ENCODE data around the gene MAN2A2. TPM values are rescaled to one million over a fixed set of nuclear protein-coding genes. Genes with fewer than 3 reads are reported as not detected.

The MAN2A2 gene
- total and polyA plus RNA-seq, 9 of the 15 experiments (the other 6 are each of a cell fraction or from before 2014, with no cell fraction given) = 7.3 to 151 (median 43.4) TPM

DNA sequence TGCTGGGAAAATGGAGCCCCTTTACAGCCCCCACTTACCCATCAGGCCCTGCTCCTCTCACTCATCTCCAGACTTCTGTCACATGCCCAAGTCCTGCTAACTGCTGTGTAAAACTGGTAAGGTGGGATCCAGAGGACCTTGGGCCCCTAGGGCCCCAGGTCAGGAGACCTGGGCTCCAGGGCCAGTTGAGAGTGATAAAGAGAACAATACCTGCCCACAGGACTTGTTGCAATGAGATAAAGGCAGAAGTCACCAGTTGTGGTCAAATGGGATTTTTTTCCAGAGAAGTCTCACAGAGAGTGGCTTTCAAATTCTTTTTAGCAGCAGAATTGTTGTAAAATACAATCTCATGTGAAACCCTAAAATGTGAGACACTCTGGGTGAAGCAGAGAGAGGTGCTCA is 34.0 kb upstream of the MAN2A2 start (continued):
- TF ChIP-seq, protein P1, sequence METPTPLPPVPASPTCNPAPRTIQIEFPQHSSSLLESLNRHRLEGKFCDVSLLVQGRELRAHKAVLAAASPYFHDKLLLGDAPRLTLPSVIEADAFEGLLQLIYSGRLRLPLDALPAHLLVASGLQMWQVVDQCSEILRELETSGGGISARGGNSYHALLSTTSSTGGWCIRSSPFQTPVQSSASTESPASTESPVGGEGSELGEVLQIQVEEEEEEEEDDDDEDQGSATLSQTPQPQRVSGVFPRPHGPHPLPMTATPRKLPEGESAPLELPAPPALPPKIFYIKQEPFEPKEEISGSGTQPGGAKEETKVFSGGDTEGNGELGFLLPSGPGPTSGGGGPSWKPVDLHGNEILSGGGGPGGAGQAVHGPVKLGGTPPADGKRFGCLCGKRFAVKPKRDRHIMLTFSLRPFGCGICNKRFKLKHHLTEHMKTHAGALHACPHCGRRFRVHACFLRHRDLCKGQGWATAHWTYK (CRISPR knock-in tag; IDR thresholded peaks at IDR 0.05) = peak; percentile 30
- peak; percentile 45; the same call in 1 of the 2 replicates for TF ChIP-seq ZEB2 (IDR thresholded peaks at IDR 0.05)
- TF ChIP-seq TAL1 (IDR thresholded peaks at IDR 0.05) = peak; percentile 68
- no peak for TF ChIP-seq RUNX1 (IDR thresholded peaks at IDR 0.05; ENCODE audit: low read depth)
- TF ChIP-seq, protein P2, sequence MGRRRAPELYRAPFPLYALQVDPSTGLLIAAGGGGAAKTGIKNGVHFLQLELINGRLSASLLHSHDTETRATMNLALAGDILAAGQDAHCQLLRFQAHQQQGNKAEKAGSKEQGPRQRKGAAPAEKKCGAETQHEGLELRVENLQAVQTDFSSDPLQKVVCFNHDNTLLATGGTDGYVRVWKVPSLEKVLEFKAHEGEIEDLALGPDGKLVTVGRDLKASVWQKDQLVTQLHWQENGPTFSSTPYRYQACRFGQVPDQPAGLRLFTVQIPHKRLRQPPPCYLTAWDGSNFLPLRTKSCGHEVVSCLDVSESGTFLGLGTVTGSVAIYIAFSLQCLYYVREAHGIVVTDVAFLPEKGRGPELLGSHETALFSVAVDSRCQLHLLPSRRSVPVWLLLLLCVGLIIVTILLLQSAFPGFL (CRISPR knock-in tag; IDR thresholded peaks at IDR 0.05) = no peak
- TF ChIP-seq WHSC1 (IDR thresholded peaks at IDR 0.05; ENCODE audit: low read length) = no peak
- no peak for TF ChIP-seq FOXK2 (conservative IDR thresholded peaks at IDR 0.05 in 1 of 2, IDR thresholded peaks at IDR 0.05 in 1 of 2; ENCODE audit: low read depth in 2 of 2)
- peak; percentile 81 for TF ChIP-seq TEAD4 (IDR thresholded peaks at IDR 0.05; ENCODE audit: low read length)
- TF ChIP-seq TEAD4 (CRISPR knock-in tag; IDR thresholded peaks at IDR 0.05; ENCODE audit: borderline replicate concordance) = no peak
- TF ChIP-seq, protein P3, sequence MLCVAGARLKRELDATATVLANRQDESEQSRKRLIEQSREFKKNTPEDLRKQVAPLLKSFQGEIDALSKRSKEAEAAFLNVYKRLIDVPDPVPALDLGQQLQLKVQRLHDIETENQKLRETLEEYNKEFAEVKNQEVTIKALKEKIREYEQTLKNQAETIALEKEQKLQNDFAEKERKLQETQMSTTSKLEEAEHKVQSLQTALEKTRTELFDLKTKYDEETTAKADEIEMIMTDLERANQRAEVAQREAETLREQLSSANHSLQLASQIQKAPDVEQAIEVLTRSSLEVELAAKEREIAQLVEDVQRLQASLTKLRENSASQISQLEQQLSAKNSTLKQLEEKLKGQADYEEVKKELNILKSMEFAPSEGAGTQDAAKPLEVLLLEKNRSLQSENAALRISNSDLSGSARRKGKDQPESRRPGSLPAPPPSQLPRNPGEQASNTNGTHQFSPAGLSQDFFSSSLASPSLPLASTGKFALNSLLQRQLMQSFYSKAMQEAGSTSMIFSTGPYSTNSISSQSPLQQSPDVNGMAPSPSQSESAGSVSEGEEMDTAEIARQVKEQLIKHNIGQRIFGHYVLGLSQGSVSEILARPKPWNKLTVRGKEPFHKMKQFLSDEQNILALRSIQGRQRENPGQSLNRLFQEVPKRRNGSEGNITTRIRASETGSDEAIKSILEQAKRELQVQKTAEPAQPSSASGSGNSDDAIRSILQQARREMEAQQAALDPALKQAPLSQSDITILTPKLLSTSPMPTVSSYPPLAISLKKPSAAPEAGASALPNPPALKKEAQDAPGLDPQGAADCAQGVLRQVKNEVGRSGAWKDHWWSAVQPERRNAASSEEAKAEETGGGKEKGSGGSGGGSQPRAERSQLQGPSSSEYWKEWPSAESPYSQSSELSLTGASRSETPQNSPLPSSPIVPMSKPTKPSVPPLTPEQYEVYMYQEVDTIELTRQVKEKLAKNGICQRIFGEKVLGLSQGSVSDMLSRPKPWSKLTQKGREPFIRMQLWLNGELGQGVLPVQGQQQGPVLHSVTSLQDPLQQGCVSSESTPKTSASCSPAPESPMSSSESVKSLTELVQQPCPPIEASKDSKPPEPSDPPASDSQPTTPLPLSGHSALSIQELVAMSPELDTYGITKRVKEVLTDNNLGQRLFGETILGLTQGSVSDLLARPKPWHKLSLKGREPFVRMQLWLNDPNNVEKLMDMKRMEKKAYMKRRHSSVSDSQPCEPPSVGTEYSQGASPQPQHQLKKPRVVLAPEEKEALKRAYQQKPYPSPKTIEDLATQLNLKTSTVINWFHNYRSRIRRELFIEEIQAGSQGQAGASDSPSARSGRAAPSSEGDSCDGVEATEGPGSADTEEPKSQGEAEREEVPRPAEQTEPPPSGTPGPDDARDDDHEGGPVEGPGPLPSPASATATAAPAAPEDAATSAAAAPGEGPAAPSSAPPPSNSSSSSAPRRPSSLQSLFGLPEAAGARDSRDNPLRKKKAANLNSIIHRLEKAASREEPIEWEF (CRISPR knock-in tag; IDR thresholded peaks at IDR 0.05) = 0 out of 2 replicates have a peak, but pooled peaks have one; percentile 21
- no peak for TF ChIP-seq ZNF311 (CRISPR knock-in tag; IDR thresholded peaks at IDR 0.05)
- TF ChIP-seq STAG1 (CRISPR knock-in tag; IDR thresholded peaks at IDR 0.05; ENCODE audit: borderline replicate concordance) = no peak
- TF ChIP-seq ZNF175 (CRISPR knock-in tag; IDR thresholded peaks at IDR 0.05; ENCODE audit: low read depth) = no peak
- TF ChIP-seq MYNN (IDR thresholded peaks at IDR 0.05) = no peak
- TF ChIP-seq MYNN (CRISPR knock-in tag; IDR thresholded peaks at IDR 0.05) = no peak
- TF ChIP-seq, protein P4, sequence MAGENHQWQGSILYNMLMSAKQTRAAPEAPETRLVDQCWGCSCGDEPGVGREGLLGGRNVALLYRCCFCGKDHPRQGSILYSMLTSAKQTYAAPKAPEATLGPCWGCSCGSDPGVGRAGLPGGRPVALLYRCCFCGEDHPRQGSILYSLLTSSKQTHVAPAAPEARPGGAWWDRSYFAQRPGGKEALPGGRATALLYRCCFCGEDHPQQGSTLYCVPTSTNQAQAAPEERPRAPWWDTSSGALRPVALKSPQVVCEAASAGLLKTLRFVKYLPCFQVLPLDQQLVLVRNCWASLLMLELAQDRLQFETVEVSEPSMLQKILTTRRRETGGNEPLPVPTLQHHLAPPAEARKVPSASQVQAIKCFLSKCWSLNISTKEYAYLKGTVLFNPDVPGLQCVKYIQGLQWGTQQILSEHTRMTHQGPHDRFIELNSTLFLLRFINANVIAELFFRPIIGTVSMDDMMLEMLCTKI (IDR thresholded peaks at IDR 0.05; ENCODE audit: partially characterized antibody) = no peak
- TF ChIP-seq, protein P5, sequence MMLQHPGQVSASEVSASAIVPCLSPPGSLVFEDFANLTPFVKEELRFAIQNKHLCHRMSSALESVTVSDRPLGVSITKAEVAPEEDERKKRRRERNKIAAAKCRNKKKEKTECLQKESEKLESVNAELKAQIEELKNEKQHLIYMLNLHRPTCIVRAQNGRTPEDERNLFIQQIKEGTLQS (IDR thresholded peaks at IDR 0.05) = no peak
- TF ChIP-seq, protein P5 (CRISPR knock-in tag; conservative IDR thresholded peaks at IDR 0.05) = no peak
- TF ChIP-seq MYC (IDR thresholded peaks at IDR 0.05; ENCODE audit: low read depth, low read length) = no peak
- TF ChIP-seq MYC (CRISPR knock-in tag; IDR thresholded peaks at IDR 0.05; ENCODE audit: borderline replicate concordance, low read depth) = no peak
- no peak for TF ChIP-seq ZNF184 (CRISPR knock-in tag; IDR thresholded peaks at IDR 0.05)
